ENCODE results near the gene GPR84.

GPR84 gene

DNA sequence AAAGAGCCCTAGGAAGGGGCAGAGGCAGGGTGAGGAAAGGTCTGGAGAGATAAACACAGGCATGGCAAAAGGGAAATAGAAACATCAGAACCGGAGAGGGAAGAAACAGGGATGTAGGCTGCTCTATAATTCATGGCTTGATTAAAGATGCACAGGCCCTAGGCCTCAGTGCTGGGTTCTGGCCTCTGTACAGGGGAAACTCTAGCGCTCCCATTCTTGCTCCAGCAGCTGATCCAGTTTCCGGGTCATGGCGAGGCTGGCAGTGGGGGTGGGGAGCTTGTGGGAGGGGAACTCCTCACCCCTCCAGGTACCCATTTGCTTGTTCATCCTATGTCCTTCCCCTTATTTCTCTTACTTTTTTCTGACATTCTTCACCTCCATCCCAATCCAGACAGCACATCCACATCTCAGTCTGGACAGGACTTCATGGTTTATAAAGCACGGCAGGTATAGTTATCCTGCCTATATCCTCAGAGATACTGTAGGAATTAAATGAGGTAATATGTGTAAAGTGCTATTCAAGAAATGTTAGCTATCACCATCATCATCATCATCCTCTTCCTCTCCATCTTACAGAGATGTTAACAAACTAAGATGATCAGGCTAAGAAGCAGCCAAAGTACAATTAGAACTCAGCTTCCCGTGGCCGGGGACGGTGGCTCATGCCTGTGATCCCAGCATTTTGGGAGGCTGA, 8.0 kb upstream of the GPR84 start:
- Histone ChIP-seq H3K9ac (ENCODE audit: low read length) (no peak overlapping the region), H3K4me3 (ENCODE audit: low read depth, low read length, poor library complexity, severe bottlenecking) (no peak overlapping the region), H3K27me3 (ENCODE audit: insufficient read depth, low read length) (no peaks in the 10 kb centered on the region; the same call in 1 of the 2 replicates), H3K79me2 (ENCODE audit: insufficient read depth, low read length) (no peaks in the 10 kb centered on the region), H3F3A (ENCODE audit: insufficient read depth, low read length) (no peaks in the 10 kb centered on the region), H3K36me3 (ENCODE audit: insufficient read depth, low read length) (no peaks in the 10 kb centered on the region), H3K27ac (ENCODE audit: low read depth, low read length, poor library complexity, severe bottlenecking) (no peak overlapping the region), H3K4me1 (ENCODE audit: insufficient read depth, low read length, severe bottlenecking) (peaks cover 26% of the 10 kb centered on the region), H4K20me1 (ENCODE audit: insufficient read depth, low read length) (no peaks in the 10 kb centered on the region), H3K9me2 (ENCODE audit: low read depth, low read length) (no peaks in the 10 kb centered on the region), H2AFZ (ENCODE audit: low read length) (no peak overlapping the region), H3K9me3 (ENCODE audit: low read length) (no peaks in the 10 kb centered on the region), H3K4me2 (ENCODE audit: low read length) (no peak overlapping the region)
- TF ChIP-seq EZH2 (IDR thresholded peaks at IDR 0.05; ENCODE audit: borderline replicate concordance, low read length) = no peak
- TF ChIP-seq, protein P1, sequence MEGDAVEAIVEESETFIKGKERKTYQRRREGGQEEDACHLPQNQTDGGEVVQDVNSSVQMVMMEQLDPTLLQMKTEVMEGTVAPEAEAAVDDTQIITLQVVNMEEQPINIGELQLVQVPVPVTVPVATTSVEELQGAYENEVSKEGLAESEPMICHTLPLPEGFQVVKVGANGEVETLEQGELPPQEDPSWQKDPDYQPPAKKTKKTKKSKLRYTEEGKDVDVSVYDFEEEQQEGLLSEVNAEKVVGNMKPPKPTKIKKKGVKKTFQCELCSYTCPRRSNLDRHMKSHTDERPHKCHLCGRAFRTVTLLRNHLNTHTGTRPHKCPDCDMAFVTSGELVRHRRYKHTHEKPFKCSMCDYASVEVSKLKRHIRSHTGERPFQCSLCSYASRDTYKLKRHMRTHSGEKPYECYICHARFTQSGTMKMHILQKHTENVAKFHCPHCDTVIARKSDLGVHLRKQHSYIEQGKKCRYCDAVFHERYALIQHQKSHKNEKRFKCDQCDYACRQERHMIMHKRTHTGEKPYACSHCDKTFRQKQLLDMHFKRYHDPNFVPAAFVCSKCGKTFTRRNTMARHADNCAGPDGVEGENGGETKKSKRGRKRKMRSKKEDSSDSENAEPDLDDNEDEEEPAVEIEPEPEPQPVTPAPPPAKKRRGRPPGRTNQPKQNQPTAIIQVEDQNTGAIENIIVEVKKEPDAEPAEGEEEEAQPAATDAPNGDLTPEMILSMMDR (IDR thresholded peaks at IDR 0.05; ENCODE audit: low read length) = no peak

DNA sequence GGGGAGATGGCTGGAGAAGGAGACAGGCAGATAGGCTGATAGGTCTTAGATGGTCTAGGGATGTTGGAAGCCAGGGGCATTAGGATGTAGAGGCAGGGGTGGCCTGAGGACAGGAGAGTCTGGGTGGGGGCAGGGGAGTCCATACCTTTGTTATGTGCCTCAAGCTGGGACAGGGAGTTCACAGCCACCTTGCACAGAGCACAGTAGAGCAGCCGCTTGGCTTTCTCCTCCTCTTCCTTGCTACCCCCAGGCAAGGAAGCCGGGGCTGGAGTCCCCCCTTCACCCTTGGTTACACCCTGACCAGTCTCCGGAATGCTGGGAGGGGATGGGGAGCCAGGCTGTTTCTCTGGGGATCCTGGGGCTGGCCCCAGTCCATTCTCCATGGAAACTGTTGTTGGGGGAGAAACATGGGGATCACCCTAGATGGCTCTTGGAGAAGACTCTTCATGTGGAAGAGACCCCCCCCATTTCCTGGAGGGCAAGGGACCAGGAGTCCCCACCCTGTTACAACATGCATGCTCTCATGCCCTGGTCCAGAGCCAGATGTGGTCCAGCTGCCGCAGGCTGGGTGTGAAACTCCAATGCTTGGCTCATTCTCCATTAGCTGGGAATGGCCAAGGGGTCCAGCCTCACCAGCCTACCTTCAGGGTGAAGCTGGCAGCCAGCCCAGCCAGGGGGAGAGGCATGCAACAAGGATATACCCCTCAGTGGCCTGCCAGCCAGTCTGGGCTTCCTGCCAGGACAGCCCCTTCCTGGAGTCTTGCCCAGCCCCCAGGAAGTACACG, 7.2 kb upstream of the GPR84 start:
- no peaks in the 10 kb centered on the region for H3K36me3 ChIP-seq (ENCODE audit: insufficient read depth, low read length)
- H3K9ac ChIP-seq (ENCODE audit: low read length) = no peak overlapping the region
- no peaks in the 10 kb centered on the region for H4K20me1 ChIP-seq (ENCODE audit: insufficient read depth, low read length)
- no peaks in the 10 kb centered on the region for H3K9me3 ChIP-seq (ENCODE audit: low read length)
- H3K9me2 ChIP-seq (ENCODE audit: low read depth, low read length) = no peaks in the 10 kb centered on the region
- H3K4me3 ChIP-seq (ENCODE audit: low read depth, low read length, poor library complexity, severe bottlenecking) = no peak overlapping the region
- H3K79me2 ChIP-seq (ENCODE audit: insufficient read depth, low read length) = no peaks in the 10 kb centered on the region
- no peaks in the 10 kb centered on the region; the same call in 1 of the 2 replicates for H3K27me3 ChIP-seq (ENCODE audit: insufficient read depth, low read length)
- no peak overlapping the region for H3K27ac ChIP-seq (ENCODE audit: low read depth, low read length, poor library complexity, severe bottlenecking)
- TF ChIP-seq, protein P1 (IDR thresholded peaks at IDR 0.05; ENCODE audit: low read length) = no peak
- H3K4me1 ChIP-seq (ENCODE audit: insufficient read depth, low read length, severe bottlenecking) = peaks cover 26% of the 10 kb centered on the region
- no peak overlapping the region for H2AFZ ChIP-seq (ENCODE audit: low read length)
- H3F3A ChIP-seq (ENCODE audit: insufficient read depth, low read length) = no peaks in the 10 kb centered on the region
- no peak overlapping the region for H3K4me2 ChIP-seq (ENCODE audit: low read length)

DNA sequence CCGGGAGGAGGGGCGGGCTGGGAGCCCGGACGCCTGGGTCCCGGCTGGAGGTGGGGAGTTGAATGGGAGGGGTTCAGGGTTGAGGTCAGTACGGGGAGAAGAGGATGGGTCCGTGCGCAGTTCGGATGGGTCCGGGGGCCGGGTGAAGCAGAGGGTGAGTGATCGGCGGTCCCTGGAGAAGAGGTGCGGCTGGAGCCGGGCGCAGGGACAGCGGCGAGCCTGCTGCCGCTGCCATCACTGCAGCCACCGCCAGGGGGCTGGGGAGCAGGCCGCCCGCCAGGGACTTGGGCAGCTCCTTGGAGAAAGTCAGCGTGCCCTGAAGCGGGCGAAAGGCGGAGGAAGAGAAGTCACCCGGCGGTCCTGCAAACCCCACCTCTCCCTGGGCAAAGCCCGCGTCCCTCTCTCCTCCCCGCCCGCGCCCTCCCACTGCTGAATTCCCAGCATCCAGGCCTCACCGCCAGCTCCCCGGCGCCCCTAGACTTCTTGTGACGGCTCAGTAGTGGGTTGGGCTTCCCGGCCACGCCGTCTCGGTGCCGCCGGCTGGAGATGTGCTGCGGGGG, 6.0 kb upstream of the GPR84 start:
- no peaks in the 10 kb centered on the region for H3K9me3 ChIP-seq (ENCODE audit: low read length)
- peak overlapping the region; percentile 14; the same call in 1 of the 2 replicates for H3K9ac ChIP-seq (ENCODE audit: low read length)
- H3K4me3 ChIP-seq (ENCODE audit: low read depth, low read length, poor library complexity, severe bottlenecking) = peak overlapping the region; percentile 55
- H2AFZ ChIP-seq (ENCODE audit: low read length) = no peak overlapping the region
- no peaks in the 10 kb centered on the region for H4K20me1 ChIP-seq (ENCODE audit: insufficient read depth, low read length)
- H3K4me1 ChIP-seq (ENCODE audit: insufficient read depth, low read length, severe bottlenecking) = peaks cover 26% of the 10 kb centered on the region
- peak overlapping the region; percentile 90 for H3K4me2 ChIP-seq (ENCODE audit: low read length)
- TF ChIP-seq, protein P1 (IDR thresholded peaks at IDR 0.05; ENCODE audit: low read length) = peak; percentile 86
- TF ChIP-seq EZH2 (IDR thresholded peaks at IDR 0.05; ENCODE audit: borderline replicate concordance, low read length) = no peak
- no peaks in the 10 kb centered on the region for H3K79me2 ChIP-seq (ENCODE audit: insufficient read depth, low read length)
- no peaks in the 10 kb centered on the region for H3F3A ChIP-seq (ENCODE audit: insufficient read depth, low read length)
- no peaks in the 10 kb centered on the region for H3K9me2 ChIP-seq (ENCODE audit: low read depth, low read length)
- no peaks in the 10 kb centered on the region; the same call in 1 of the 2 replicates for H3K27me3 ChIP-seq (ENCODE audit: insufficient read depth, low read length)
- no peak overlapping the region for H3K27ac ChIP-seq (ENCODE audit: low read depth, low read length, poor library complexity, severe bottlenecking)
- H3K36me3 ChIP-seq (ENCODE audit: insufficient read depth, low read length) = no peaks in the 10 kb centered on the region

Measured in OCI-LY1 (cell line).